ENCODE measurements around the gene LOXL1. TPM values are rescaled to one million over a fixed set of nuclear protein-coding genes. Genes with fewer than 3 reads are reported as not detected.

LOXL1 gene
- polyA plus RNA-seq, 1 of the 3 experiments (the other 2 are of a cell fraction) = 50.3 TPM

- H3K4me1 ChIP-seq (ENCODE audit: control insufficient read depth in 1 of 2, insufficient read depth in 2 of 2, low read depth in 1 of 2, low read length in 1 of 2) = peaks cover 2 to 9% of the 10 kb centered on the region in 2 experiments; a peak in 2 of 4 replicates
- H3K4me3 ChIP-seq (ENCODE audit: low read depth in 2 of 2, low read length in 1 of 2) = no peak overlapping the region
- POLR2A ChIA-PET = no interaction called here
These were observed 14.1 kb upstream of the LOXL1 start for GRCh38 chr15:73912030-73912596.

More at GRCh38 chr15:73912030-73912596, 14.1 kb upstream of the LOXL1 start:
- no peak for DNase-seq
- Histone ChIP-seq H3K9me2 (no peaks in the 10 kb centered on the region), H3K27ac (ENCODE audit: low read depth in 2 of 2, low read length in 1 of 2) (no peak overlapping the region), H3K9me3 (no peaks in the 10 kb centered on the region), H3K36me3 (replicated peaks in 1 of 2; ENCODE audit: control insufficient read depth in 1 of 2, insufficient read depth in 2 of 2, low read length in 1 of 2) (peaks cover 0 to 18% of the 10 kb centered on the region in 2 experiments), H2AFZ (ENCODE audit: low read depth) (no peak overlapping the region), H3K9ac (no peak overlapping the region), H4K20me1 (ENCODE audit: insufficient read depth) (no peaks in the 10 kb centered on the region), H3K79me2 (ENCODE audit: insufficient read depth) (no peaks in the 10 kb centered on the region; the same call in 1 of the 2 replicates), H3K4me2 (no peak overlapping the region), H3K27me3 (ENCODE audit: insufficient read depth) (no peaks in the 10 kb centered on the region), H3F3A (replicated peaks; ENCODE audit: insufficient read depth) (peaks cover 6% of the 10 kb centered on the region)
- WGBS (ENCODE audit: low lambda C conversion rate) = 69% methylated on average over 7 of the region's 7 CpGs
- CTCF ChIA-PET = interaction anchor here (0.6 to 13.4 kb wide), 12 partner anchors 10 to 275 kb away, joined by 3 to 148 read pairs (median 4); partner anchors contain the start of gene TBC1D21
- TF ChIP-seq NRF1 (IDR thresholded peaks at IDR 0.05; ENCODE audit: low read depth, low read length) = no peak
- no peak for TF ChIP-seq NFIC (IDR thresholded peaks at IDR 0.05; ENCODE audit: borderline replicate concordance)
- no peak for TF ChIP-seq RAD21 (IDR thresholded peaks at IDR 0.05; ENCODE audit: low read length)
- TF ChIP-seq, protein P1, sequence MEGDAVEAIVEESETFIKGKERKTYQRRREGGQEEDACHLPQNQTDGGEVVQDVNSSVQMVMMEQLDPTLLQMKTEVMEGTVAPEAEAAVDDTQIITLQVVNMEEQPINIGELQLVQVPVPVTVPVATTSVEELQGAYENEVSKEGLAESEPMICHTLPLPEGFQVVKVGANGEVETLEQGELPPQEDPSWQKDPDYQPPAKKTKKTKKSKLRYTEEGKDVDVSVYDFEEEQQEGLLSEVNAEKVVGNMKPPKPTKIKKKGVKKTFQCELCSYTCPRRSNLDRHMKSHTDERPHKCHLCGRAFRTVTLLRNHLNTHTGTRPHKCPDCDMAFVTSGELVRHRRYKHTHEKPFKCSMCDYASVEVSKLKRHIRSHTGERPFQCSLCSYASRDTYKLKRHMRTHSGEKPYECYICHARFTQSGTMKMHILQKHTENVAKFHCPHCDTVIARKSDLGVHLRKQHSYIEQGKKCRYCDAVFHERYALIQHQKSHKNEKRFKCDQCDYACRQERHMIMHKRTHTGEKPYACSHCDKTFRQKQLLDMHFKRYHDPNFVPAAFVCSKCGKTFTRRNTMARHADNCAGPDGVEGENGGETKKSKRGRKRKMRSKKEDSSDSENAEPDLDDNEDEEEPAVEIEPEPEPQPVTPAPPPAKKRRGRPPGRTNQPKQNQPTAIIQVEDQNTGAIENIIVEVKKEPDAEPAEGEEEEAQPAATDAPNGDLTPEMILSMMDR (IDR thresholded peaks at IDR 0.05) = no peak
- no peak for TF ChIP-seq FOXJ3 (CRISPR knock-in tag; IDR thresholded peaks at IDR 0.05)
- no peak for TF ChIP-seq POLR2AphosphoS5 (IDR thresholded peaks at IDR 0.05; ENCODE audit: low read depth, low read length)
- no peak for TF ChIP-seq FOXM1 (IDR thresholded peaks at IDR 0.05; ENCODE audit: low read depth)
- no peak for TF ChIP-seq TAF1 (IDR thresholded peaks at IDR 0.05; ENCODE audit: borderline replicate concordance, low read depth, low read length)
- no peak for TF ChIP-seq PBX3 (IDR thresholded peaks at IDR 0.05)
- TF ChIP-seq MEF2A (IDR thresholded peaks at IDR 0.05; ENCODE audit: borderline replicate concordance, low read depth) = no peak
- no peak for TF ChIP-seq TCF12 (IDR thresholded peaks at IDR 0.05)
- no peak for TF ChIP-seq IRF3 (IDR thresholded peaks at IDR 0.05; ENCODE audit: low read depth, low read length)
- no peak for TF ChIP-seq TEAD4 (IDR thresholded peaks at IDR 0.05; ENCODE audit: borderline replicate concordance, insufficient read depth)
- no peak for TF ChIP-seq YY1 (IDR thresholded peaks at IDR 0.05; ENCODE audit: low read depth)
- TF ChIP-seq RXRA (IDR thresholded peaks at IDR 0.05; ENCODE audit: borderline replicate concordance, low read depth) = no peak
- TF ChIP-seq CHD2 (IDR thresholded peaks at IDR 0.05; ENCODE audit: low read length, partially characterized antibody) = no peak
- no peak for TF ChIP-seq ZBTB33 (IDR thresholded peaks at IDR 0.05; ENCODE audit: borderline replicate concordance, low read depth)
- TF ChIP-seq, protein P2, sequence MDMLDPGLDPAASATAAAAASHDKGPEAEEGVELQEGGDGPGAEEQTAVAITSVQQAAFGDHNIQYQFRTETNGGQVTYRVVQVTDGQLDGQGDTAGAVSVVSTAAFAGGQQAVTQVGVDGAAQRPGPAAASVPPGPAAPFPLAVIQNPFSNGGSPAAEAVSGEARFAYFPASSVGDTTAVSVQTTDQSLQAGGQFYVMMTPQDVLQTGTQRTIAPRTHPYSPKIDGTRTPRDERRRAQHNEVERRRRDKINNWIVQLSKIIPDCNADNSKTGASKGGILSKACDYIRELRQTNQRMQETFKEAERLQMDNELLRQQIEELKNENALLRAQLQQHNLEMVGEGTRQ (IDR thresholded peaks at IDR 0.05; ENCODE audit: borderline replicate concordance, low read depth, low read length) = no peak
- TF ChIP-seq MXI1 (IDR thresholded peaks at IDR 0.05; ENCODE audit: low read depth, low read length) = no peak
- TF ChIP-seq, protein P3, sequence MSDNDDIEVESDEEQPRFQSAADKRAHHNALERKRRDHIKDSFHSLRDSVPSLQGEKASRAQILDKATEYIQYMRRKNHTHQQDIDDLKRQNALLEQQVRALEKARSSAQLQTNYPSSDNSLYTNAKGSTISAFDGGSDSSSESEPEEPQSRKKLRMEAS (IDR thresholded peaks at IDR 0.05; ENCODE audit: low read depth) = no peak
